ENCODE data around the gene FCSK. TPM values are rescaled to one million over a fixed set of nuclear protein-coding genes. Genes with fewer than 3 reads are reported as not detected.

The FCSK gene
- total and polyA plus RNA-seq, 2 of the 13 experiments (the other 11 are each of a cell fraction or from before 2014, with no cell fraction given), result 9.1 to 19.2 TPM

GRCh38 chr16:70428178-70428998 lies 26.0 kb upstream of the FCSK start (continued):
- TF ChIP-seq RERE (CRISPR knock-in tag; IDR thresholded peaks at IDR 0.05; ENCODE audit: low read depth) (peak; percentile 83; the same call in 1 of the 2 replicates), DNMT1 (CRISPR knock-in tag; IDR thresholded peaks at IDR 0.05) (0 out of 2 replicates have a peak, but pooled peaks have one; percentile 25), TARDBP (CRISPR knock-in tag; IDR thresholded peaks at IDR 0.05) (peak; percentile 99), RXRA (CRISPR knock-in tag; IDR thresholded peaks at IDR 0.05) (peak; percentile 96), ELK4 (CRISPR knock-in tag; IDR thresholded peaks at IDR 0.05; ENCODE audit: borderline replicate concordance) (no peak), TAF1 (CRISPR knock-in tag; IDR thresholded peaks at IDR 0.05) (peak; percentile 50), ZFAT (CRISPR knock-in tag; conservative IDR thresholded peaks at IDR 0.05) (no peak), ZNF713 (CRISPR knock-in tag; IDR thresholded peaks at IDR 0.05) (0 out of 2 replicates have a peak, but pooled peaks have one; percentile 62), GPN1 (CRISPR knock-in tag; IDR thresholded peaks at IDR 0.05; ENCODE audit: borderline replicate concordance) (no peak), ZNF264 (CRISPR knock-in tag; IDR thresholded peaks at IDR 0.05) (peak; percentile 98), ZBTB14 (CRISPR knock-in tag; IDR thresholded peaks at IDR 0.05) (no peak), ZNF331 (CRISPR knock-in tag; IDR thresholded peaks at IDR 0.05) (peak; percentile 95), ZNF138 (CRISPR knock-in tag; IDR thresholded peaks at IDR 0.05; ENCODE audit: low read depth) (0 out of 2 replicates have a peak, but pooled peaks have one; percentile 67), HDAC1 (CRISPR knock-in tag; IDR thresholded peaks at IDR 0.05) (peak; percentile 90), NFE2L1 (CRISPR knock-in tag; IDR thresholded peaks at IDR 0.05; ENCODE audit: borderline replicate concordance) (0 out of 2 replicates have a peak, but pooled peaks have one; percentile 53), ARID3A (IDR thresholded peaks at IDR 0.05; ENCODE audit: low read depth, low read length) (peak; percentile 72), ZNF510 (CRISPR knock-in tag; IDR thresholded peaks at IDR 0.05; ENCODE audit: low read depth) (peak; percentile 66), KDM3A (CRISPR knock-in tag; IDR thresholded peaks at IDR 0.05; ENCODE audit: low read depth) (peak; percentile 72), ZNF205 (CRISPR knock-in tag; IDR thresholded peaks at IDR 0.05) (no peak; the same call in 1 of the 2 replicates)

All from HepG2 (cell line).